Kidney epithelial cell (primary cell): ENCODE measurements around the gene OR56B1. TPM values are rescaled to one million over a fixed set of nuclear protein-coding genes. Genes with fewer than 3 reads are reported as not detected.

Experiments
- DNase-seq: peaks from one replicate; pipeline ENCODE4 v3.0.0-alpha.2; 2010; ENCODE audit warnings: low read depth
- H3K27me3 ChIP-seq: 2 replicates; pipeline ENCODE4 v1.6.0; 2011; ENCODE audit warnings: low read length; ENCODE audit not compliant: control insufficient read depth, insufficient read depth
- H3K36me3 ChIP-seq: 2 replicates; pipeline ENCODE4 v1.5.1; 2011; ENCODE audit warnings: low read length; ENCODE audit not compliant: control insufficient read depth, insufficient read depth
- H3K4me3 ChIP-seq: 2 replicates; pipeline ENCODE4 v1.5.1; 2011; ENCODE audit warnings: low read depth, mild to moderate bottlenecking, control low read depth, low read length
- total RNA-seq: library from RNA; depleted of rRNA; stranded (reverse); fragments of >200 nt; gene quantifications from 2 replicates; pipeline ENCODE4 v1.2.3, GENCODE V29; 2015
- TF ChIP-seq, protein P1 (sequence below): IDR thresholded peaks from 2 replicates; pipeline ENCODE4 v1.5.1; 2011; ENCODE audit warnings: mild to moderate bottlenecking, moderate library complexity, low read length, control low read depth, inconsistent platforms; ENCODE audit not compliant: insufficient read depth, poor library complexity, severe bottlenecking

The OR56B1 gene
- total RNA-seq, 1 donor from 2014 or later: not detected

- Histone ChIP-seq H3K27me3 (no peaks in the 10 kb centered on the region), H3K36me3 (no peaks in the 10 kb centered on the region), H3K4me3 (no peak overlapping the region)
- no peak for DNase-seq
- TF ChIP-seq, protein P1, sequence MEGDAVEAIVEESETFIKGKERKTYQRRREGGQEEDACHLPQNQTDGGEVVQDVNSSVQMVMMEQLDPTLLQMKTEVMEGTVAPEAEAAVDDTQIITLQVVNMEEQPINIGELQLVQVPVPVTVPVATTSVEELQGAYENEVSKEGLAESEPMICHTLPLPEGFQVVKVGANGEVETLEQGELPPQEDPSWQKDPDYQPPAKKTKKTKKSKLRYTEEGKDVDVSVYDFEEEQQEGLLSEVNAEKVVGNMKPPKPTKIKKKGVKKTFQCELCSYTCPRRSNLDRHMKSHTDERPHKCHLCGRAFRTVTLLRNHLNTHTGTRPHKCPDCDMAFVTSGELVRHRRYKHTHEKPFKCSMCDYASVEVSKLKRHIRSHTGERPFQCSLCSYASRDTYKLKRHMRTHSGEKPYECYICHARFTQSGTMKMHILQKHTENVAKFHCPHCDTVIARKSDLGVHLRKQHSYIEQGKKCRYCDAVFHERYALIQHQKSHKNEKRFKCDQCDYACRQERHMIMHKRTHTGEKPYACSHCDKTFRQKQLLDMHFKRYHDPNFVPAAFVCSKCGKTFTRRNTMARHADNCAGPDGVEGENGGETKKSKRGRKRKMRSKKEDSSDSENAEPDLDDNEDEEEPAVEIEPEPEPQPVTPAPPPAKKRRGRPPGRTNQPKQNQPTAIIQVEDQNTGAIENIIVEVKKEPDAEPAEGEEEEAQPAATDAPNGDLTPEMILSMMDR: no peak
These were observed 1.6 kb downstream of the OR56B1 start for GRCh38 chr11:5737670-5738392.

DNA sequence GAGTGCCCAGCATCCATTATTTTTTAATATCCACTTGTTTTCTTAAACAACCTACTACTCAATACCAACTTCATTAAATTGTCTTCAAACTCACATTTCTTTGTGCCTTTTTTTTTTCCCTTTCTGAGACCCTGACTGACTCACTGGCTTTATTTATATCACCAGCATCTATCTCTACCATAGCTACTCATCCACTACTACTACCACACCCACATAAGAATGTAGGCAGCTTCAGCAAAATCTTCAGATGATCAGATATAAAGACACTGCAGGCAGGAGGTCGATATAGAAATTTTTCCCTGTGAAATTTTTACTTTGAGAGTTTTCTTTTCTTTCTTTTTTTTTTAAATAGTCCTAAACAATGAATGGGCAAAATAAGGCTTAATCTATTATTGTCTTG, 2.2 kb downstream of the OR56B1 start:
- no peaks in the 10 kb centered on the region for H3K36me3 ChIP-seq
- no peak for DNase-seq
- H3K27me3 ChIP-seq: no peaks in the 10 kb centered on the region
- TF ChIP-seq, protein P1: no peak
- H3K4me3 ChIP-seq: no peak overlapping the region

DNA sequence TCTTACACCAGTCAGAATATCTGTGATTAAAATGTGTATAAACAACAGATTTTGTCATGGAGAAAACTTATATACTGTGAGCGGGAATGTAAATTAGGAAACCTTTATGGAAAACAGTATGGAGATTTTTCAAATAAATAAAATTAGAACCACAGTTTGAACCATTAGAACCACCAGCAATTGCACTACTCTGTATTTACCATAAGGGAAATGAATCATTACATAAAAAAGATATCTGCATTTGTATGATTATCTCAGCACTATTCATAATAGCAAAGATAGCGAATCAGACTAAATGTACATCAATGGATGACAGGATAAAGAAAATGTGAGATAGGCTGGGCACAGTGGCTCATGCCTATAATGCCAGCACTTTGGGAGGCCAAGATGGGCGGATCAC, 10.4 kb downstream of the OR56B1 start:
- no peak for DNase-seq
- TF ChIP-seq, protein P1: no peak
- Histone ChIP-seq H3K27me3 (no peaks in the 10 kb centered on the region), H3K4me3 (no peak overlapping the region), H3K36me3 (no peaks in the 10 kb centered on the region)

- no peaks in the 10 kb centered on the region for H3K27me3 ChIP-seq
- H3K36me3 ChIP-seq: no peaks in the 10 kb centered on the region
- TF ChIP-seq, protein P1: no peak
- no peak for DNase-seq
- no peak overlapping the region for H3K4me3 ChIP-seq
These were observed 13.6 kb downstream of the OR56B1 start for GRCh38 chr11:5749836-5750235.

GRCh38 chr11:5753943-5754342, 17.7 kb downstream of the OR56B1 start, which contains the start of gene OR52N4:
TSS of gene OR52N4 (plus strand) at chr11:5754243. CDS start at chr11:5754741, 498 bp downstream.
- TF ChIP-seq, protein P1: no peak
- H3K4me3 ChIP-seq: no peak within 1 kb of the TSS

DNA sequence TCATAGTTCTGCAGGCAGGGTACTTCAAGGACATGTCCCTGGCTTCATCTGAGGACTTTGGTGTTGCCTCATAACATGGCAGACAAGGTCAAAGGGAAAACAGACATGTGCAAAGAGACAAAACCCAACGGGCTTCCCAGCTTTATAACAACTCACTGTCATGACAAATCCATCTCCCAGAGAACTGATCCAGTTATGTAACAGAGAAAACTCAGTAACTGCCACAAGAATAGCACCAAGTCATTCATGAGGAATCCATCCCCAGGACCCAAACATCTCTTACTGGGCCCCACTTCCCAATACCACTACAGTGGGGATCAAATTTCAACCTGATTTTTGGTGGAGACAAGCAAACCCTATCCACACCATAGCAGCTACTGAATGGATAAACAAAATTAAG, 30.8 kb downstream of the OR56B1 start:
- Histone ChIP-seq H3K27me3 (no peaks in the 10 kb centered on the region), H3K36me3 (no peaks in the 10 kb centered on the region), H3K4me3 (no peak overlapping the region)
- TF ChIP-seq, protein P1: no peak
- no peak for DNase-seq

More at GRCh38 chr11:5753943-5754342, 17.7 kb downstream of the OR56B1 start, which contains the start of gene OR52N4:
- H3K36me3 ChIP-seq: no peaks in the 10 kb centered on the region
- no peaks in the 10 kb centered on the region for H3K27me3 ChIP-seq
- DNase-seq: no peak
